ENCODE measurements around the gene FILIP1L.

FILIP1L gene

DNA sequence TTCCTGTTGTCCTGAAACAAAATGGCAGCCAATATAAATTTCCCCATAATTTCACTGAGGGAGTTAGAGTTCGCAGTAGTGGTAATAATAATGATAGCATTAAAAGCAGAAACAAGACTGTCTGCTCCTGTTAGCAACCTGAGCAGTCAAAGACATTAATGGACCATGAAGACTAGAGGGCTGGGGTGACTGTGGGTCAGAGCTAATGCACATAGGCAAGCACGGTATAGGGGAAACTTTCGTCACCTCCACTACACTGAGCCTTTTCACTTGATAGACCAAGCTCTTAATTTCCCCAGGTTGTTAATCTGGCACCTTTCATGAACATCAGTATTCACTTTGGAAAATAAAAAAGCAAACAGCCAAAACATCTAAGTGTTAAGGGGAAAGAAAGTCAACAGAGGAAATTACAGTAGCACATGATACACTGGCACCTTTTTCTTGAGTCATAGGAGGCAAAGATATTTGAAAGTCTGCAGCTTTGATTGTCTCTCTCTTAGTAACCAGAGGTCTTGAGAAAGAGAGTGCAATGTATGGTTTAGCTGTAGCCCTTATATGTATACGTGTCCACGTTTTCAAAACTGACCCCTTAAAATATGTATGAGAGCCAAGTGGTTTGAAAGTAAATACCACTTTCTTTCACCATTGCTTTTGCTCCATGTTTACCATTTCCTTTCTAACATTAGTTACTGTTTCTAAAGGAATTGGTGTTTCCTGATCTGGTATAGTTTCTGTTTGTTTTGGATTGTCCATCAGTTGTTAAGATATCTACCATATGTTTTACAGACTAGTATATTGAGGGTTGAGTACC lies 104.8 kb downstream of the FILIP1L start:
- DNase-seq (ENCODE audit: low spot score) = no peak

- no peak for DNase-seq (ENCODE audit: low spot score)
Observed at GRCh38 chr3:100008081-100008698, 106.1 kb downstream of the FILIP1L start.

- DNase-seq (ENCODE audit: low spot score) = no peak
Observed at GRCh38 chr3:100007313-100007712, 107.0 kb downstream of the FILIP1L start.

DNA sequence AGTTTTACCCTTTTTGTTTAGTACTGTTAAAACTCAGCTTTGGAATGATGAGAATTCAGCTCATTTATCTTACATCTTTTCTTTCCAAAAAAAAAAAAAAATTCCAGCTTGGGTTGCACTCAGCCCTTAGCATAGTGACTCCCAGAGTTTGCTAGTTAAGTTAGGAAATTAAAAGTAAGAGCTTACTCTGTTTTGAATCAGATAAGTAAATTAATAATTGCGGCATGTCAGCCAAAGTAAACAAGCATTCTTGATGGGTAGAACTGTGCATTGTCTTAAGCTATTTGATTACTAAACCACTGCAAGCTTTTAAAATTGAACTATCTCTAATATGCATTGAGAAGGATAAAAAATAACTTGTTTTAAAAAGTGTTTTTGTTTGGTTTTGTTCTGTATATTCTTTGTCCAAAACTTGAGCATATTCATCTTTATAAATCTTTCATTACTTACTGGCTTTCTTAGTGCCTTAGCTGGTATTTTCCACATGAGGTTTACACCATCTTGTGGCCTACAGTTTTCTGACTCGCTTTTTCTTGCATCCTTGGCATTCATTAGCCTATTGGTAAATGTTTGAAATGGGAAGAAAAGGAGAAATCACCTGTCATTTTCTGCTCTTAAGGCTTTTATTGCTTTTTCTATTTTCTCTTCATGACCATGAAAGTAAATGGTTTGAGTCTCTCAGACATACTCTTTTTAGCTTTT lies 107.6 kb downstream of the FILIP1L start:
- no peak for DNase-seq (ENCODE audit: low spot score)

DNA sequence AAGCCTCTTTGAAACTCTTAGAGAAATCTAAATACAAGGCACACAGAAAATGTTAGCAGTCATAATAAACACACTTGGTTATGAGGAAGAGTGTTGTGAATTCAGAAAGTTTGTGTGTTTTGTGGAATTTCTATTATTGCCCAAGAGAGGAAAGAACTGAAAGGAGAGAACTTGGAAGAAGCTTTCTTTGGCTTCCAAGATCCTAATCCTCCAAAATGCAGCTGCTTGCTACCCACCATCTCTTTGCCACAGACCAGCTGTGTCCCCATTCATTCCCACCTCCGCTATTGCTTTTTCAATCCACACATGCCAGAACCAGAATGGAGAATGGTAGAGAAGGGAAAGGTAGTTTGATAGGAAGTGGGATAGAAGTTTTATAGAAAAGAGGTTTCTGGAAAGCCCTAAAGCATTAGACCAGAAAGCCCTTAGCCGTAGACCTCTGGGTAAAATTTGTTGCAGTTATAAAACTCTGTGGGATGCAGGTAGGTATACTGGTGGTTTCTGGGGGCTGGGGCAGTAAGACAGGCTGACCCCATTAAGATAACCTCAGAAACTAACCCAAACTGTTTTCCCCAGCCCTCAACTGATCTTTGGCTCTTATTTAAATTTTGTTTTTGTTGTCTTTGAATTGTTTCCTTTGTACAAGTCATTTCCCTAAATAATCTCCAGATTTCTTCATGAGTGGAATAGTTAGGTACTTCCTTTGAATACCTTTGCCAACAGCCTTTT lies 108.5 kb downstream of the FILIP1L start:
- DNase-seq (ENCODE audit: low spot score) = no peak

DNA sequence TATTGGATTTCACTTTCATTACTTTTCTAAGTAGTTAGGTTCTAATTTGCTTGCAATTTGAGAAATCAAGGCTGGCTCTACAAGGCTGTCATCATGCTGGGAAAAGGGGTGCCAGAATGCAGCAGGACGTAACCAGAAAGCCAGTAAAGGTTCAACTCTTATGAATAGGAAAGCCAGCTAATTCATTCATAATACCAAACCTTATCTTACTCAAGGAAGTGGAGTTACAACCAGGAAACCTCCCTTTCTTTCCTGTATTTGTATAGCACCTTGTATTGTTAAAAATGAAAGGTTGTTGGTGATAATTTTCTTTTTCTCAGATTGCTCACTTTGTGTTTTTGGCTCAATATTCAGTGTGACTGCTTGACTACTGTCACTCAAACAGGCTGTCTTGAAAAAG lies 109.4 kb downstream of the FILIP1L start:
- DNase-seq (ENCODE audit: low spot score) = no peak

GRCh38 chr3:100003609-100004503 lies 110.4 kb downstream of the FILIP1L start:
- no peak for DNase-seq (ENCODE audit: low spot score)

DNA sequence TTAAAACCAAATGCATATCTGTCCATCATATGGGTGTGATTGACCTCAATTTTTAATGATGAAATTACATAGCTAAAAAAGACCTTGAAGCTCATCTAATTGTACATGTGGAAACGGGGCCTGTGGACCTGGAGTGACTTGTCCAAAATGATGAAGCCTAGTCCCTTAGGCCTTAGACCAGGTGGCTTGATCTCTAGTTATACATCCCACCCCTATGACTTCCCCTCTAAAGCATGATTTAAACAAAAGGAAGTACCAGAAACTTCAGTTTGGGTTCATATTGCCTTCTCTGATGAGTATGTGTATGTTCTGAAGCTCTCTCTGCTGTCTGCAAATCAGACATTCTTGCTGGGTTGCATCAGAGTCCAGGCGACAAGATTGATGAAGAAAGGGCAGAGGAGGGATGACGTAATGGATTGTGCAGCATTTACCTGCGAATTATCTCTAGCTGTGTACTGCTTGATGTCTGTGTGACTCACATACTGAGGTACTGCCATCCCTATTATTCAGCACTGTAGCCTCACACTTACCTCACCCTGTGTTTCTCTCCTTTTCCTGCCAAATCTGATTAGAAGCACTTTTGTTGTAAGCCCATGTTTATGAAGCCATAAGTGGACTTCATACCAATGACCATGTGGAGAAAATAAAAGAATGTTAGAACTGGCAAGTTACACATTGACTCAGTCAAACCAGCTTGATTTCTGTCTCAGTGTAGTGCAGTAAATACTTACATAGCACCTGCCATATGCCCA lies 111.5 kb downstream of the FILIP1L start:
- DNase-seq (ENCODE audit: low spot score) = peak; percentile 23

DNA sequence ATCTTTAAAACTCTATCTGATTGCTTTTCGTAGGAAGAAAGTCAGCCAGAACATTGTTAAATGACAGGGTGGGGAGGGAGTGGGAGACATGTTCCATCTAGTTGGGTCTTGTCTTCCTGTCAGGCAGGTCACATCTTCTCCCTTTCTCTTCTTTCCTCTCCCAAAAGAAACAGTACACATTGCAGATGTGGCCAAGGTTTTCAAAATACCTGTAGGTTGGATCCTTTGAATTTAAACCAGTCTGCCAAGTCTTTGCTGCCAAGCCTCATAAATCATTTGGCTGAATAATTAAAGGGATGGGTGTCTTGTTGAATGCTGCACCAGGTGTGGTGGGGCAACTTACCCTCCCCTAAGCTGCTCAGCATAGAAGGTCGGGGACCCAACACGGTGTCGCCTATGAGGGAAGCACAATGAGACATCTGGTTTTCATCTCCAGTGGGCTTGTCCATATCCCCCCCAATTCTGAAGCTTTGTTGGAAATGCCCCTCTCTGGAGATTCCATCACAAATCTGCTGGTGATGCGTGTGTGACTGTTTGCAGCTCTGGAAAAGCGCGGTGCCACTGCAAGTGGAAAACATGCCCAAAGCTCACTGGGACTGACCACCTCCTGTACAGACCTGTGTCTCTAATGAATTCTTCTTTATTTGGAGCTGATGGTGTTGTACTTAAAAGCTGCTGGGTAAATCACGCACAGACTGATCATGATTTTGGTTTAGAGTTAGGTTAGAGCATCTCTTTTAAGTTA lies 112.6 kb downstream of the FILIP1L start:
- no peak for DNase-seq (ENCODE audit: low spot score)

- no peak for DNase-seq (ENCODE audit: low spot score)
Observed at GRCh38 chr3:100001083-100001482, 113.2 kb downstream of the FILIP1L start.

- no peak for DNase-seq (ENCODE audit: low spot score)
Observed at GRCh38 chr3:99999536-99999935, 114.8 kb downstream of the FILIP1L start.

- DNase-seq (ENCODE audit: low spot score) = no peak
Observed at GRCh38 chr3:99997293-99997692, 117.0 kb downstream of the FILIP1L start.

DNA sequence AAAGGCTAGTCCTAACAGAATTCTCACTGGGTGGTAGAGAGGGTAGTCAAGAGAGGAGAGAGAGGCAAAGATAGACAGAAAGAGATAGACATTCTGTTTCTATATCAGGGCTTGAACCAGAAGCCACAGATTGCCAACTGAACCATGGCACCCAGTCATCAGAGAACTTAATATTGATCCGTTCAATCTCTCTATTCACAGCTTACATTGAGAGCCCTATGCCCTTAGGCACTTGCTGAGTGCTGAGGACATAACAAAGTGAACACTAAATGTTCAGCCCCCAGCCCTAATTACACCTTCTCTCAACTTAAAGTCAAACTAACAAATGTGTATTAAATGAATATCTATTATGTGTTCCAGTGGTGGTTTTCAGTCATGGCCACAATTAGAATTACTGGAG lies 124.1 kb downstream of the FILIP1L start:
- DNase-seq (ENCODE audit: low spot score) = no peak

DNA sequence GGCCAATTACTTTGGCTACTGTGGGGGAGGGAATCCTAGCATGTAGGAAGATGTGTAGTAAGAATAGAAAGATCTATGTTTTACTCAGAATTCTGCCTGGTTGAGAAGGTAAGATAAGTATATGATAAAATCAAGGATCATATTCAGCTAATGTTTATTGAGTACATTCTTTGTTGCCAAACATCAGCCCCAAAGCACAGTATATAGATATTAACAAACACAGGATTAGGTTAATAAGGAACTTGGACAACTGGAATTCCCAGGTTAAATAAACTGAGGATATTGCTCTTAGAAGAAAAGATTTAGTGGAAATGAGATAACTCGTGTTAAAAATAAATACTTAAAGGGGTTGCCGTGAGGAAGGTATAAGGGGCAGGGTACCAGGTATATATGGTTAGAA lies 129.6 kb downstream of the FILIP1L start:
- DNase-seq (ENCODE audit: low spot score) = no peak

DNA sequence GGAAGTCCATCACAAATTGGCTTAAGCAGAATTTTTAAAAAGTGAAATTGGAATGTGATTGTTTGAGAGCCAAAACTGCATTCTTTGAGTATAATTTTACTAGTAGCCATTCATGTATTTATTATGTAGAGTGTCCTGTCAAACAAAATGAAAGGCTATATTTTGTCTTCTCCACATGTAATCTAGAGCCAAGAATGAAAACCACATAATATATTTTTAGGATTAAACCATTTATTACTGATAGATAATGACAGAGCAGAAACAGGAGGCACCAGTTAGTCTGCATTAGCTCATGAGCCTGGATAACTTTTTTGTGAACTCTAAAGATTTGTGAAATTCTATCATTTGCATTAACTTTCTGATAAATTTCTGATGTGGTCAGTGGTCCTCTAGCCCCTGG lies 130.2 kb downstream of the FILIP1L start:
- no peak for DNase-seq (ENCODE audit: low spot score)

- DNase-seq (ENCODE audit: low spot score) = no peak
Observed at GRCh38 chr3:99982650-99983049, 131.7 kb downstream of the FILIP1L start.

- DNase-seq (ENCODE audit: low spot score) = no peak
Observed at GRCh38 chr3:99981138-99981537, 133.2 kb downstream of the FILIP1L start.

DNA sequence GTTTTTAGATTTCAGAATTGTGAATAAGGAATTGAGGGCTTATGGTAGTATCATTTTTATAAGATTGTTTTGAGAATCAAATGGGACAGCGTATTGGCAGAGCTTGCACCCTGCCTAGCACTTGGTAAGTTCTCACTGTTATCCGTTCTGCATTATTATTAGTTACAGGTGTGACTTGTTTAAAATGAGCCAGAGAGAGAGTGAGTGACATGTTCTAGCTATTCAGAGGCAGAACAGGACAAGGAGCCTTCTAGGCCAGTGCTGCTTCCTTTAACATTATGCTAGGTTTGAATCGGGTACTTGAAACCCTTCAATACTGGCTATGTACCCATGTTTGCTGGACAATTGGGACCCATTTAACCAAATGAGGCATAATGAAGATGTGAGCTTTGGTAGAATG lies 133.7 kb downstream of the FILIP1L start:
- no peak for DNase-seq (ENCODE audit: low spot score)

GRCh38 chr3:99978221-99978620 lies 136.1 kb downstream of the FILIP1L start:
- no peak for DNase-seq (ENCODE audit: low spot score)

- no peak for DNase-seq (ENCODE audit: low spot score)
Observed at GRCh38 chr3:99976584-99976983, 137.7 kb downstream of the FILIP1L start.

Data from iPS-NIHi11 (cell line).